H1 (cell line): ENCODE data around the gene SLC25A26. TPM values are rescaled to one million over a fixed set of nuclear protein-coding genes. Genes with fewer than 3 reads are reported as not detected.

Experiments used
- CTCF ChIA-PET: fragments of 300-600 bp; sonication (Branson Sonifier 250); formaldehyde crosslinking; loops from one replicate; lab custom pipeline; 2021; ENCODE audit not compliant: partially characterized antibody; lab: Charles Lee
- POLR2A ChIA-PET: fragments of 300-600 bp; sonication (Branson Sonifier 250); formaldehyde crosslinking; loops from one replicate; lab custom pipeline; 2021; ENCODE audit warnings: inconsistent platforms; ENCODE audit not compliant: partially characterized antibody; lab: Charles Lee
- DNase-seq, 2 experiments: peaks; one replicate each; pipeline versions ENCODE4 v3.0.0 to v3.0.0-alpha.2; 2010 to 2022; ENCODE audit warnings: low spot score in 2 of 2, low read depth in 1 of 2, mixed read lengths in 1 of 2
- FAIRE-seq: peaks from 2 replicates; lab custom pipeline; 2011; peaks lifted over from hg19 to GRCh38; lab: Jason Lieb, UNC
- H2AFZ ChIP-seq: 2 replicates; pipeline ENCODE4 v1.8.1; 2012; ENCODE audit warnings: low read length, inconsistent platforms
- H2AK5ac ChIP-seq: 2 replicates; pipeline ENCODE4 v1.6.1; 2013; ENCODE audit warnings: low read depth, low read length
- H2BK120ac ChIP-seq: replicated peaks from 2 replicates; pipeline ENCODE3; 2013; ENCODE audit warnings: low read depth, low read length, inconsistent platforms
- H2BK12ac ChIP-seq: 2 replicates; pipeline ENCODE4 v1.6.1; 2013; ENCODE audit warnings: low read depth, low read length
- H2BK15ac ChIP-seq: 2 replicates; pipeline ENCODE4 v1.6.1; 2013; ENCODE audit warnings: low read length
- H2BK20ac ChIP-seq: 2 replicates; pipeline ENCODE4 v1.6.1; 2013; ENCODE audit warnings: low read length
- H2BK5ac ChIP-seq: 2 replicates; pipeline ENCODE4 v1.6.1; 2013; ENCODE audit warnings: low read depth, low read length
- H3K14ac ChIP-seq: 2 replicates; pipeline ENCODE4 v1.6.1; 2013; ENCODE audit warnings: inconsistent platforms; ENCODE audit not compliant: insufficient read length
- H3K18ac ChIP-seq: 2 replicates; pipeline ENCODE4 v1.6.1; 2013; ENCODE audit warnings: low read length; ENCODE audit errors: extremely low read depth
- H3K23ac ChIP-seq: 2 replicates; pipeline ENCODE4 v1.6.1; 2013; ENCODE audit warnings: inconsistent platforms; ENCODE audit not compliant: insufficient read length
- H3K23me2 ChIP-seq: 2 replicates; pipeline ENCODE4 v1.6.1; 2013; ENCODE audit warnings: low read depth, low read length
- H3K27ac ChIP-seq: 2 replicates; pipeline ENCODE4 v1.6.1; 2011; ENCODE audit warnings: low read depth, low read length, inconsistent platforms
- H3K27me3 ChIP-seq, 4 experiments: replicated peaks in 1 of 4; 1 replicate in 1 of 4; 2 replicates in 3 of 4; pipeline versions ENCODE4 v1.6.1 to v1.8.1; 2011 to 2013; ENCODE audit warnings: low read length in 3 of 4, mild to moderate bottlenecking in 3 of 4, inconsistent platforms in 2 of 4, mixed read lengths in 2 of 4, moderate library complexity in 1 of 4; ENCODE audit not compliant: control insufficient read depth in 3 of 4, insufficient read depth in 3 of 4; ENCODE audit errors: extremely low read depth in 1 of 4
- H3K36me3 ChIP-seq, 4 experiments: 2 replicates each; pipeline versions ENCODE4 v1.6.1 to v1.8.1; 2011 to 2013; ENCODE audit warnings: mild to moderate bottlenecking in 4 of 4, low read length in 3 of 4, moderate library complexity in 2 of 4, control low read depth in 1 of 4, inconsistent platforms in 1 of 4; ENCODE audit not compliant: insufficient read depth in 4 of 4, control insufficient read depth in 2 of 4
- H3K4ac ChIP-seq: replicated peaks from 2 replicates; pipeline ENCODE3; 2013; ENCODE audit warnings: low read length, low read depth, mixed read lengths, inconsistent platforms; ENCODE audit not compliant: insufficient read length
- H3K4me1 ChIP-seq, 4 experiments: replicated peaks in 1 of 4; 1 replicate in 1 of 4; 2 replicates in 3 of 4; pipeline versions ENCODE4 v1.6.1 to v1.8.1; 2011 to 2013; ENCODE audit warnings: low read length in 3 of 4, inconsistent platforms in 2 of 4, mixed read lengths in 1 of 4; ENCODE audit not compliant: insufficient read depth in 4 of 4, control insufficient read depth in 3 of 4
- H3K4me2 ChIP-seq, 2 experiments: 2 replicates each; pipeline versions ENCODE4 v1.6.1 to v1.8.1; 2011 to 2013; ENCODE audit warnings: low read depth in 2 of 2, low read length in 2 of 2, control low read depth in 1 of 2, inconsistent platforms in 1 of 2, mild to moderate bottlenecking in 1 of 2; ENCODE audit not compliant: insufficient read depth in 1 of 2
- H3K4me3 ChIP-seq, 4 experiments: fragments of 200-600, 300-600 bp in 1 of 4; sonication (generic), shearing (Covaris generic), sonication (Bioruptor Twin) in 1 of 4; 2 replicates each; pipeline versions ENCODE4 v1.5.1 to v1.8.1; 2011 to 2016; ENCODE audit warnings: low read length in 4 of 4, low read depth in 3 of 4, control low read depth in 2 of 4, inconsistent platforms in 2 of 4, mild to moderate bottlenecking in 2 of 4, mixed read lengths in 1 of 4, moderate library complexity in 1 of 4; ENCODE audit not compliant: insufficient read depth in 2 of 4; ENCODE audit errors: extremely low read depth in 1 of 4
- H3K56ac ChIP-seq: replicated peaks from 2 replicates; pipeline ENCODE3; 2013; ENCODE audit warnings: low read depth, mild to moderate bottlenecking, mixed read lengths, low read length, inconsistent platforms; ENCODE audit not compliant: insufficient read length
- H3K79me1 ChIP-seq: 2 replicates; pipeline ENCODE4 v1.6.1; 2013; ENCODE audit warnings: low read depth, low read length, control low read depth
- H3K79me2 ChIP-seq, 2 experiments: 2 replicates each; pipeline versions ENCODE4 v1.6.1 to v1.8.1; 2012 to 2013; ENCODE audit warnings: low read length in 2 of 2, mild to moderate bottlenecking in 2 of 2, inconsistent platforms in 1 of 2; ENCODE audit not compliant: insufficient read depth in 2 of 2, control insufficient read depth in 1 of 2
- H3K9ac ChIP-seq, 4 experiments: replicated peaks in 1 of 4; 1 replicate in 1 of 4; 2 replicates in 3 of 4; pipeline versions ENCODE4 v1.6.1 to v1.8.1; 2011 to 2013; ENCODE audit warnings: low read depth in 3 of 4, low read length in 3 of 4, control low read depth in 2 of 4, mild to moderate bottlenecking in 2 of 4, moderate library complexity in 2 of 4, inconsistent platforms in 1 of 4; ENCODE audit errors: extremely low read depth in 1 of 4
- H3K9me3 ChIP-seq, 2 experiments: 2 replicates each; pipeline versions ENCODE4 v1.6.1 to v1.8.1; 2012 to 2013; ENCODE audit warnings: mild to moderate bottlenecking in 2 of 2, moderate library complexity in 2 of 2, control low read depth in 1 of 2, inconsistent platforms in 1 of 2, low read depth in 1 of 2, low read length in 1 of 2, mixed read lengths in 1 of 2; ENCODE audit not compliant: insufficient read depth in 2 of 2
- H4K20me1 ChIP-seq, 2 experiments: replicated peaks in 1 of 2; 2 replicates each; pipeline versions ENCODE3 to v1.8.1; 2011 to 2013; ENCODE audit warnings: inconsistent platforms in 2 of 2, low read length in 2 of 2, mild to moderate bottlenecking in 1 of 2; ENCODE audit not compliant: insufficient read depth in 2 of 2, control insufficient read depth in 1 of 2
- H4K5ac ChIP-seq: 2 replicates; pipeline ENCODE4 v1.6.1; 2013; ENCODE audit warnings: low read length, low read depth, mixed read lengths, inconsistent platforms; ENCODE audit not compliant: insufficient read length
- H4K8ac ChIP-seq: 2 replicates; pipeline ENCODE4 v1.8.0; 2013; ENCODE audit warnings: mild to moderate bottlenecking, moderate library complexity, low read length, inconsistent platforms; ENCODE audit not compliant: insufficient read depth; ENCODE audit errors: extremely low read depth
- H4K91ac ChIP-seq: replicated peaks from 2 replicates; pipeline ENCODE3; 2013; ENCODE audit warnings: low read length, mixed read lengths, inconsistent platforms; ENCODE audit not compliant: insufficient read length
- ATF2 ChIP-seq: IDR thresholded peaks from 2 replicates; pipeline ENCODE4 v1.6.1; 2012; ENCODE audit warnings: low read length, inconsistent platforms
- BACH1 ChIP-seq: IDR thresholded peaks from 2 replicates; pipeline ENCODE4 v1.6.1; 2012; ENCODE audit warnings: low read length, improper control_type of control experiment
- EGR1 ChIP-seq: IDR thresholded peaks from 2 replicates; pipeline ENCODE4 v1.6.1; 2011; ENCODE audit warnings: low read depth, low read length, borderline replicate concordance
- GABPA ChIP-seq: IDR thresholded peaks from 2 replicates; pipeline ENCODE4 v1.6.1; 2011; ENCODE audit warnings: mild to moderate bottlenecking, low read length, moderate library complexity, borderline replicate concordance; ENCODE audit not compliant: insufficient read depth
- MAX ChIP-seq: IDR thresholded peaks from 2 replicates; pipeline ENCODE4 v1.6.1; 2012; ENCODE audit warnings: inconsistent platforms
- RFX5 ChIP-seq: IDR thresholded peaks from 2 replicates; pipeline ENCODE4 v1.6.1; 2011; ENCODE audit warnings: low read depth, low read length, improper control_type of control experiment, borderline replicate concordance
- RXRA ChIP-seq: IDR thresholded peaks from 2 replicates; pipeline ENCODE4 v1.6.1; 2011; ENCODE audit warnings: low read depth, mild to moderate bottlenecking, low read length, moderate library complexity; ENCODE audit not compliant: insufficient read depth
- SAP30 ChIP-seq: fragments of 300-600 bp; sonication (generic); IDR thresholded peaks from 2 replicates; pipeline ENCODE4 v1.7.1; 2012; ENCODE audit warnings: low read length, moderate library complexity, mild to moderate bottlenecking, inconsistent platforms; ENCODE audit not compliant: insufficient read depth, insufficient replicate concordance
- SIX5 ChIP-seq: IDR thresholded peaks from 2 replicates; pipeline ENCODE4 v1.6.1; 2011; ENCODE audit warnings: mild to moderate bottlenecking, low read depth, low read length
- SRF ChIP-seq: IDR thresholded peaks from 2 replicates; pipeline ENCODE4 v1.6.1; 2011; ENCODE audit warnings: mild to moderate bottlenecking, low read depth, low read length, moderate library complexity
- TEAD4 ChIP-seq: IDR thresholded peaks from 2 replicates; pipeline ENCODE4 v1.6.1; 2012; ENCODE audit warnings: low read depth, low read length, inconsistent platforms, mixed read lengths
- YY1 ChIP-seq: IDR thresholded peaks from 2 replicates; pipeline ENCODE4 v1.6.1; 2011; ENCODE audit warnings: low read depth, mild to moderate bottlenecking, low read length
- WGBS, 2 experiments: shearing (Covaris generic) in 1 of 2; methylation state at CpG; one replicate each; pipeline versions ENCODE4 v1.1.6 to v1.1.7; 2013 to 2015; ENCODE audit warnings: low lambda C conversion rate in 2 of 2, mixed read lengths in 2 of 2, inconsistent platforms in 1 of 2, low coverage in 1 of 2, missing lambda C conversion rate in 1 of 2; ENCODE audit not compliant: insufficient replicate concordance in 2 of 2, insufficient coverage in 1 of 2, insufficient read length in 1 of 2; ENCODE audit errors: extremely low coverage in 1 of 2, missing lambda C conversion rate in 1 of 2; 5-methylcytosine and 5-hydroxymethylcytosine counted together
- polyA plus RNA-seq, 7 experiments: library from polyadenylated mRNA; depleted of rRNA in 3 of 7; stranded (reverse) in 5 of 7; unstranded in 2 of 7; fragments of >200 nt in 5 of 7; fragments of 200-250 nt in 2 of 7; gene quantifications; 1 replicate in 5 of 7; 2 replicates in 1 of 7; 4 replicates in 1 of 7; pipeline versions ENCODE4 v1.2.1 to v1.2.3, GENCODE V29; 2011 to 2013; ENCODE audit warnings: missing spikeins in 2 of 7, mixed read lengths in 2 of 7
- total RNA-seq: library from RNA; stranded (reverse); fragmentation: NEBNext Ultra II Directional; extraction: Animal tissue kit (Norgen Biotek cat#: 25700); gene quantifications from 2 replicates; pipeline ENCODE4 v1.2.1, GENCODE V29; 2021

SLC25A26 gene
- total and polyA plus RNA-seq, 2 of the 8 experiments (the other 6 are each of a cell fraction or from before 2014, with no cell fraction given): 30.0 to 37.0 TPM

DNA sequence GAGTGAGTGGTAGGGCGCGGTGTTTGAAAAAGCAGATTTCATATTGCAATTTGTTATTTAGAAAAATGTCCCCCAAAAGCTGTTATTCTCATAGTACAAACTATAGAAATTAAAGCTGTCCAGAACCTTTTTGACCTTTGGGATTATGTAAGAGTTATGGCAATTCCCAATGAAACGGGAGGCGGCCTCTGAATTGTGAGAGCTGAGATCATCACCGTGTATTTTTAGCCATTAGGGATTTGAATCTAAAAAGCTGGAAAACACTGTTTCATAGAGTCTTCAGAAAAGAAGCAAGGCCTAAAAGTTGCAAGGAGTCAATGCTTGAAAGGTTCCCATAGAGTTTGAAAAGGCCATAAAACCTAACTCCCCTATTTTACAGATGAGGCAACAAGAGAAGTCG is 38.6 kb upstream of the SLC25A26 start:
- peaks cover 15% of the 10 kb centered on the region; the same call in 1 of the 2 replicates for H3K23me2 ChIP-seq
- H3K36me3 ChIP-seq: no peaks in the 10 kb centered on the region
- no peak overlapping the region for H2AK5ac ChIP-seq
- H3K4me3 ChIP-seq: no peak overlapping the region
- no peak overlapping the region for H2BK5ac ChIP-seq
- H2BK15ac ChIP-seq: no peak overlapping the region
- no peak overlapping the region for H3K27ac ChIP-seq
- no peak overlapping the region for H3K18ac ChIP-seq
- DNase-seq (no peak), FAIRE-seq (no peak)
- H2BK120ac ChIP-seq: no peak overlapping the region
- H4K5ac ChIP-seq: no peak overlapping the region
- H2AFZ ChIP-seq: no peak overlapping the region
- ChIA-PET POLR2A (no interaction called here), CTCF (interaction anchor here (1.0 to 1.3 kb wide), 4 partner anchors 9 to 56 kb away, joined by 3 to 4 read pairs (median 3); no protein-coding TSS in a partner anchor)
- H3K27me3 ChIP-seq: no peaks in the 10 kb centered on the region
- H3K14ac ChIP-seq: no peak overlapping the region
- H3K4me2 ChIP-seq: no peak overlapping the region
- H3K4ac ChIP-seq: no peak overlapping the region
- H3K4me1 ChIP-seq: peaks cover 0 to 3% (median 0%) of the 10 kb centered on the region in 4 experiments; a peak in 1 of 7 replicates
- 91% methylated on average over 6 of the region's 6 CpGs; no CpG with 5 or more reads in 1 of the 2 experiments for WGBS, 2 experiments
- no peaks in the 10 kb centered on the region for H3K79me1 ChIP-seq
- no peak overlapping the region for H3K23ac ChIP-seq
- H4K91ac ChIP-seq: no peak overlapping the region
- no peaks in the 10 kb centered on the region for H3K9me3 ChIP-seq
- no peak overlapping the region for H4K8ac ChIP-seq
- H2BK12ac ChIP-seq: no peak overlapping the region
- H3K9ac ChIP-seq: no peak overlapping the region
- peaks cover 0 to 1% of the 10 kb centered on the region in 2 experiments for H4K20me1 ChIP-seq
- H3K79me2 ChIP-seq: 0 out of 4 replicates have a peak, but pooled peaks cover 0 to 5% of the 10 kb centered on the region in 2 experiments
- H2BK20ac ChIP-seq: no peak overlapping the region
- no peak overlapping the region for H3K56ac ChIP-seq
- no peak for TF ChIP-seq GABPA
- TF ChIP-seq MAX: no peak
- no peak for TF ChIP-seq SAP30
- TF ChIP-seq SIX5: no peak
- no peak for TF ChIP-seq RFX5
- no peak for TF ChIP-seq BACH1
- no peak for TF ChIP-seq SRF
- no peak for TF ChIP-seq RXRA
- TF ChIP-seq ATF2: no peak
- no peak for TF ChIP-seq YY1
- no peak for TF ChIP-seq TEAD4
- TF ChIP-seq EGR1: no peak
